ENCODE data around the gene TPST2.

TPST2 gene

GRCh38 chr22:26545385-26545784, 44.5 kb downstream of the TPST2 start:
- 92% methylated on average over 2 of the region's 2 CpGs; no CpG with 5 or more reads in 1 of the 2 experiments for WGBS, 2 experiments (ENCODE audit: insufficient coverage in 2 of 2)
- H3K9me3 ChIP-seq (ENCODE audit: control insufficient read depth, low read length): no peaks in the 10 kb centered on the region
- H3K4me3 ChIP-seq (ENCODE audit: extremely low read depth, insufficient read depth, low read length, poor library complexity, severe bottlenecking): no peak overlapping the region
- H3K4me1 ChIP-seq (ENCODE audit: control insufficient read depth, insufficient read depth, low read length, poor library complexity, severe bottlenecking): peaks cover 4% of the 10 kb centered on the region
- H3K36me3 ChIP-seq (ENCODE audit: control insufficient read depth, insufficient read depth, low read length): peaks cover 21% of the 10 kb centered on the region
- no peak overlapping the region for H3K27ac ChIP-seq (ENCODE audit: low read depth, low read length, severe bottlenecking)

GRCh38 chr22:26544489-26544888, 45.4 kb downstream of the TPST2 start:
- 88% methylated on average over 1 of the region's 1 CpG; no CpG with 5 or more reads in 1 of the 2 experiments for WGBS, 2 experiments (ENCODE audit: insufficient coverage in 2 of 2)
- Histone ChIP-seq H3K4me1 (ENCODE audit: control insufficient read depth, insufficient read depth, low read length, poor library complexity, severe bottlenecking) (no peaks in the 10 kb centered on the region), H3K9me3 (ENCODE audit: control insufficient read depth, low read length) (no peaks in the 10 kb centered on the region), H3K27ac (ENCODE audit: low read depth, low read length, severe bottlenecking) (no peak overlapping the region), H3K4me3 (ENCODE audit: extremely low read depth, insufficient read depth, low read length, poor library complexity, severe bottlenecking) (no peak overlapping the region), H3K36me3 (ENCODE audit: control insufficient read depth, insufficient read depth, low read length) (peaks cover 29% of the 10 kb centered on the region)

GRCh38 chr22:26542831-26543230, 47.1 kb downstream of the TPST2 start:
- H3K36me3 ChIP-seq (ENCODE audit: control insufficient read depth, insufficient read depth, low read length): peaks cover 39% of the 10 kb centered on the region
- H3K9me3 ChIP-seq (ENCODE audit: control insufficient read depth, low read length): no peaks in the 10 kb centered on the region
- no peaks in the 10 kb centered on the region for H3K4me1 ChIP-seq (ENCODE audit: control insufficient read depth, insufficient read depth, low read length, poor library complexity, severe bottlenecking)
- no peak overlapping the region for H3K4me3 ChIP-seq (ENCODE audit: extremely low read depth, insufficient read depth, low read length, poor library complexity, severe bottlenecking)
- WGBS, 2 experiments (ENCODE audit: insufficient coverage in 2 of 2): 95 to 100% methylated on average over 3 of the region's 3 CpGs
- no peak overlapping the region for H3K27ac ChIP-seq (ENCODE audit: low read depth, low read length, severe bottlenecking)

GRCh38 chr22:26541167-26541819, 48.6 kb downstream of the TPST2 start:
- no peaks in the 10 kb centered on the region for H3K9me3 ChIP-seq (ENCODE audit: control insufficient read depth, low read length)
- no peak overlapping the region for H3K4me3 ChIP-seq (ENCODE audit: extremely low read depth, insufficient read depth, low read length, poor library complexity, severe bottlenecking)
- WGBS, 2 experiments (ENCODE audit: insufficient coverage in 2 of 2): 94 to 96% methylated on average over 44 to 47 of the region's 47 CpGs
- H3K27ac ChIP-seq (ENCODE audit: low read depth, low read length, severe bottlenecking): no peak overlapping the region
- H3K4me1 ChIP-seq (ENCODE audit: control insufficient read depth, insufficient read depth, low read length, poor library complexity, severe bottlenecking): no peaks in the 10 kb centered on the region
- H3K36me3 ChIP-seq (ENCODE audit: control insufficient read depth, insufficient read depth, low read length): peaks cover 41% of the 10 kb centered on the region

- WGBS, 2 experiments (ENCODE audit: insufficient coverage in 2 of 2): 100% methylated on average over 1 to 2 of the region's 2 CpGs
- Histone ChIP-seq H3K27ac (ENCODE audit: low read depth, low read length, severe bottlenecking) (no peak overlapping the region), H3K4me1 (ENCODE audit: control insufficient read depth, insufficient read depth, low read length, poor library complexity, severe bottlenecking) (no peaks in the 10 kb centered on the region), H3K4me3 (ENCODE audit: extremely low read depth, insufficient read depth, low read length, poor library complexity, severe bottlenecking) (no peak overlapping the region), H3K36me3 (ENCODE audit: control insufficient read depth, insufficient read depth, low read length) (peaks cover 42% of the 10 kb centered on the region), H3K9me3 (ENCODE audit: control insufficient read depth, low read length) (no peaks in the 10 kb centered on the region)
These were observed 49.8 kb downstream of the TPST2 start for GRCh38 chr22:26540119-26540518.

- H3K4me1 ChIP-seq (ENCODE audit: control insufficient read depth, insufficient read depth, low read length, poor library complexity, severe bottlenecking): peaks cover 14% of the 10 kb centered on the region
- H3K4me3 ChIP-seq (ENCODE audit: extremely low read depth, insufficient read depth, low read length, poor library complexity, severe bottlenecking): no peak overlapping the region
- H3K9me3 ChIP-seq (ENCODE audit: control insufficient read depth, low read length): no peaks in the 10 kb centered on the region
- H3K27ac ChIP-seq (ENCODE audit: low read depth, low read length, severe bottlenecking): no peak overlapping the region
- peaks cover 46% of the 10 kb centered on the region for H3K36me3 ChIP-seq (ENCODE audit: control insufficient read depth, insufficient read depth, low read length)
- 100% methylated on average over 3 of the region's 3 CpGs; no CpG with 5 or more reads in 1 of the 2 experiments for WGBS, 2 experiments (ENCODE audit: insufficient coverage in 2 of 2)
These were observed 53.2 kb downstream of the TPST2 start for GRCh38 chr22:26536762-26537134.

GRCh38 chr22:26536056-26536761, 53.7 kb downstream of the TPST2 start:
- no peak overlapping the region for H3K4me3 ChIP-seq (ENCODE audit: extremely low read depth, insufficient read depth, low read length, poor library complexity, severe bottlenecking)
- 93 to 96% methylated on average over 10 to 11 of the region's 12 CpGs for WGBS, 2 experiments (ENCODE audit: insufficient coverage in 2 of 2)
- H3K9me3 ChIP-seq (ENCODE audit: control insufficient read depth, low read length): no peaks in the 10 kb centered on the region
- peaks cover 51% of the 10 kb centered on the region for H3K36me3 ChIP-seq (ENCODE audit: control insufficient read depth, insufficient read depth, low read length)
- peaks cover 14% of the 10 kb centered on the region for H3K4me1 ChIP-seq (ENCODE audit: control insufficient read depth, insufficient read depth, low read length, poor library complexity, severe bottlenecking)
- no peak overlapping the region for H3K27ac ChIP-seq (ENCODE audit: low read depth, low read length, severe bottlenecking)

- H3K36me3 ChIP-seq (ENCODE audit: control insufficient read depth, insufficient read depth, low read length): peaks cover 53% of the 10 kb centered on the region
- no peaks in the 10 kb centered on the region for H3K9me3 ChIP-seq (ENCODE audit: control insufficient read depth, low read length)
- no peak overlapping the region for H3K4me3 ChIP-seq (ENCODE audit: extremely low read depth, insufficient read depth, low read length, poor library complexity, severe bottlenecking)
- peaks cover 14% of the 10 kb centered on the region for H3K4me1 ChIP-seq (ENCODE audit: control insufficient read depth, insufficient read depth, low read length, poor library complexity, severe bottlenecking)
- 94 to 100% methylated on average over 2 to 3 of the region's 3 CpGs for WGBS, 2 experiments (ENCODE audit: insufficient coverage in 2 of 2)
- H3K27ac ChIP-seq (ENCODE audit: low read depth, low read length, severe bottlenecking): no peak overlapping the region
These were observed 54.4 kb downstream of the TPST2 start for GRCh38 chr22:26535603-26535908.

GRCh38 chr22:26534874-26535602, 54.9 kb downstream of the TPST2 start:
- Histone ChIP-seq H3K27ac (ENCODE audit: low read depth, low read length, severe bottlenecking) (no peak overlapping the region), H3K4me1 (ENCODE audit: control insufficient read depth, insufficient read depth, low read length, poor library complexity, severe bottlenecking) (peaks cover 14% of the 10 kb centered on the region), H3K36me3 (ENCODE audit: control insufficient read depth, insufficient read depth, low read length) (peaks cover 53% of the 10 kb centered on the region), H3K9me3 (ENCODE audit: control insufficient read depth, low read length) (no peaks in the 10 kb centered on the region), H3K4me3 (ENCODE audit: extremely low read depth, insufficient read depth, low read length, poor library complexity, severe bottlenecking) (no peak overlapping the region)
- WGBS, 2 experiments (ENCODE audit: insufficient coverage in 2 of 2): 89 to 93% methylated on average over 9 to 10 of the region's 13 CpGs

- Histone ChIP-seq H3K4me3 (ENCODE audit: extremely low read depth, insufficient read depth, low read length, poor library complexity, severe bottlenecking) (no peak overlapping the region), H3K4me1 (ENCODE audit: control insufficient read depth, insufficient read depth, low read length, poor library complexity, severe bottlenecking) (peaks cover 14% of the 10 kb centered on the region), H3K9me3 (ENCODE audit: control insufficient read depth, low read length) (no peaks in the 10 kb centered on the region), H3K36me3 (ENCODE audit: control insufficient read depth, insufficient read depth, low read length) (peaks cover 48% of the 10 kb centered on the region), H3K27ac (ENCODE audit: low read depth, low read length, severe bottlenecking) (peak overlapping the region; percentile 30)
- WGBS, 2 experiments (ENCODE audit: insufficient coverage in 2 of 2): 82 to 95% methylated on average over 1 to 4 of the region's 7 CpGs
These were observed 55.6 kb downstream of the TPST2 start for GRCh38 chr22:26534171-26534855.
